CD4-positive, alpha-beta T cell (primary cell): Measurements from ENCODE around the gene GATD1. TPM values are rescaled to one million over a fixed set of nuclear protein-coding genes. Genes with fewer than 3 reads are reported as not detected.

Source experiments
- ATAC-seq: fragments of 200-7000 bp; cut with Tn5 transposase; one replicate; pipeline ENCODE4 v1.10.0; 2022; ENCODE audit warnings: mild to moderate bottlenecking; ENCODE audit not compliant: poor library complexity
- CTCF ChIA-PET: fragments of 350-600 bp; sonication (Branson Sonifier 250); formaldehyde crosslinking; loops from one replicate; lab custom pipeline; 2021; ENCODE audit warnings: antibody characterized with exemption, inconsistent platforms; lab: Charles Lee
- POLR2A ChIA-PET: fragments of 350-600 bp; sonication (Branson Sonifier 250); formaldehyde crosslinking; loops from one replicate; lab custom pipeline; 2021; ENCODE audit warnings: antibody characterized with exemption, inconsistent platforms; lab: Charles Lee
- DNase-seq, 14 experiments: peaks; one replicate each; pipeline ENCODE4 v3.0.0-alpha.2; 2013 to 2020; ENCODE audit warnings: mixed read lengths in 2 of 14
- H3K27ac ChIP-seq, 2 donors: one replicate each; pipeline versions ENCODE4 v1.5.1 to v1.7.0; 2013; ENCODE audit warnings: low read length in 2 of 2, low read depth in 1 of 2, mild to moderate bottlenecking in 1 of 2
- H3K27me3 ChIP-seq, 2 experiments: 1 replicate in 1 of 2; 2 replicates in 1 of 2; pipeline versions ENCODE4 v1.6.1 to v1.7.0; 2013; ENCODE audit warnings: low read length in 2 of 2, control low read depth in 1 of 2, mild to moderate bottlenecking in 1 of 2, moderate library complexity in 1 of 2; ENCODE audit not compliant: insufficient read depth in 2 of 2, control insufficient read depth in 1 of 2
- H3K36me3 ChIP-seq: one replicate; pipeline ENCODE4 v1.6.1; 2013; ENCODE audit warnings: low read length, control low read depth; ENCODE audit not compliant: insufficient read depth
- H3K4me1 ChIP-seq: one replicate; pipeline ENCODE4 v1.6.1; 2013; ENCODE audit warnings: low read length, control low read depth; ENCODE audit not compliant: insufficient read depth
- H3K4me3 ChIP-seq: one replicate; pipeline ENCODE4 v1.5.1; 2013; ENCODE audit warnings: mild to moderate bottlenecking, low read length, moderate library complexity
- H3K9me3 ChIP-seq, 2 experiments: 1 replicate in 1 of 2; 2 replicates in 1 of 2; pipeline versions ENCODE4 v1.6.1 to v1.7.0; 2013; ENCODE audit warnings: low read length in 2 of 2, mild to moderate bottlenecking in 2 of 2, control low read depth in 1 of 2, moderate library complexity in 1 of 2; ENCODE audit not compliant: control insufficient read depth in 1 of 2, insufficient read depth in 1 of 2
- H3K27ac Mint-ChIP-seq: one replicate; pipeline ENCODE4 v1.8.0; 2020; ENCODE audit warnings: mixed read lengths
- H3K27me3 Mint-ChIP-seq: one replicate; pipeline ENCODE4 v1.8.0; 2021; ENCODE audit warnings: mixed read lengths
- H3K36me3 Mint-ChIP-seq: one replicate; pipeline ENCODE4 v1.8.0; 2021; ENCODE audit warnings: low read depth, mixed read lengths
- H3K4me1 Mint-ChIP-seq: one replicate; pipeline ENCODE4 v1.8.0; 2021; ENCODE audit warnings: low read depth, mixed read lengths
- H3K4me3 Mint-ChIP-seq: one replicate; pipeline ENCODE4 v1.8.0; 2020; ENCODE audit warnings: mild to moderate bottlenecking, mixed read lengths
- H3K9me3 Mint-ChIP-seq: one replicate; pipeline ENCODE4 v1.8.0; 2020; ENCODE audit warnings: mixed read lengths
- intact Hi-C, 2 experiments: fragments of 100-400 bp; cut with DNase I in 1 of 2; cut with micrococcal nuclease in 1 of 2; formaldehyde crosslinking; loops; one replicate each; pipeline versions ENCODE4 v1.15.1 to v1.9.0; 2023 to 2025; cut with DNase I, micrococcal nuclease
- total RNA-seq, 174 experiments: library from RNA in 2 of 174; stranded (reverse) in 2 of 174; gene quantifications; one replicate each; pipeline ENCODE4 v1.2.3 and lab custom pipeline; 2021 to 2026
- TF ChIP-seq, protein P1 (sequence below): fragments of 200-600 bp; IDR thresholded peaks from one replicate; pipeline ENCODE4 v1.8.0; 2022; ENCODE audit warnings: antibody characterized with exemption, mild to moderate bottlenecking

The GATD1 gene
- total RNA-seq, 2 experiments from 2014 or later, result 14.7 to 16.1 TPM

DNA sequence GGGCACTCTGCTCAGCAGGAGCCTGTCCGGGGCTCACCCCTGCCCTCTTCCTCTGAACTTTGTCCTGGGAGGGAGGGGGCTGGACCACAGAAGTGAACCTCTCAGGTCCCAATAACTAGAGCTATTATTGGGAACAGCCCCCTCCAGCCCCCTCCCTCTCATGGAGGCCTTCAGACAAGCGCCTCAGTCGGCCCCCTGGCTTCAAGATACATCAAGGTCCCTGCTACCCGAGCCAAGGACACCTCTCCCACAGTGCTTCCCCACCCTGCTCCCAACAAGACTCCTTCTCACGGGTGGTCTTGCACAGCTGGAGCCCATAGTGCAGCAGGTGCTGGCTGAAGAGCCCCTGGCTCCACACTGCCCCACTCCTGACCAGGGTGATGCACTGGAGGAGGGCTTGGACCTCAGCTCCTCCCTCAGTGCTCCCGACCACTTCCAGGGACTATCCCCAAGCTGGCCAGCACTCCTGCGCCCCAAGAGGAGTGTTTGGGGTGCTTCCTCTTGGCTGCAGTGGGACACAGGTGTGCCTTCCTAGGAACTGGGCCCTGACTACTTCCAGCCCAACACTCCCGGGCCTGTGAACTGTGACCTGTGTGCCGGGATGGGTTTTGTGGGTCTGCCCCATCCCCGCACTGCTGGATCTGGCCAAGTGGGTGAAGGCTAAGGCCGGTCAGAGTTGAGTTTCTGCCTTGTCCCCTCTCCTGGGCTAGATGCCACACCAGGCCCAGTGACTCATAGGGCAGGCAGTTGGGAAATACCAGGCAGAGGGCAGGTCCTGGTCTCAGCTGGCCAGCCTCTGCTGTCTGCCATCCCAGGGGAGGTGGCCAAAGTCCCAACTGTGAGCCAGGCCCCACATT lies 43.6 kb upstream of the GATD1 start:
- intact Hi-C loops, result loop anchor here (1.0 kb wide), 2 partner anchors 9 to 21 kb away; partner anchors contain the start of genes POLR2L (in 1 of the 2) and TSPAN4 (in 1 of the 2)
- ChIA-PET CTCF (interaction anchor here (2.0 kb wide), 1 partner anchor 28 kb away, joined by 7 read pairs; no protein-coding TSS in a partner anchor), POLR2A (interaction anchor here (0.5 to 6.1 kb wide), 16 partner anchors 10 to 614 kb away, joined by 3 to 115 read pairs (median 8); partner anchors contain the start of genes BET1L, CD151, CRACR2B and GATD1)
- Mint-ChIP-seq H3K4me1 (peaks cover 11% of the 10 kb centered on the region), H3K4me3 (peak overlapping the region; percentile 97), H3K9me3 (no peaks in the 10 kb centered on the region), H3K27me3 (no peaks in the 10 kb centered on the region), H3K27ac (peak overlapping the region; percentile 92), H3K36me3 (peaks cover 37% of the 10 kb centered on the region)
- no peak overlapping the region for H3K27ac ChIP-seq
- peaks cover 0 to 3% of the 10 kb centered on the region in 2 experiments for H3K27me3 ChIP-seq
- no peak for ATAC-seq
- H3K9me3 ChIP-seq, result peaks cover 0 to 6% of the 10 kb centered on the region in 2 experiments
- peak overlapping the region; percentile 74 for H3K4me3 ChIP-seq
- TF ChIP-seq, protein P1, sequence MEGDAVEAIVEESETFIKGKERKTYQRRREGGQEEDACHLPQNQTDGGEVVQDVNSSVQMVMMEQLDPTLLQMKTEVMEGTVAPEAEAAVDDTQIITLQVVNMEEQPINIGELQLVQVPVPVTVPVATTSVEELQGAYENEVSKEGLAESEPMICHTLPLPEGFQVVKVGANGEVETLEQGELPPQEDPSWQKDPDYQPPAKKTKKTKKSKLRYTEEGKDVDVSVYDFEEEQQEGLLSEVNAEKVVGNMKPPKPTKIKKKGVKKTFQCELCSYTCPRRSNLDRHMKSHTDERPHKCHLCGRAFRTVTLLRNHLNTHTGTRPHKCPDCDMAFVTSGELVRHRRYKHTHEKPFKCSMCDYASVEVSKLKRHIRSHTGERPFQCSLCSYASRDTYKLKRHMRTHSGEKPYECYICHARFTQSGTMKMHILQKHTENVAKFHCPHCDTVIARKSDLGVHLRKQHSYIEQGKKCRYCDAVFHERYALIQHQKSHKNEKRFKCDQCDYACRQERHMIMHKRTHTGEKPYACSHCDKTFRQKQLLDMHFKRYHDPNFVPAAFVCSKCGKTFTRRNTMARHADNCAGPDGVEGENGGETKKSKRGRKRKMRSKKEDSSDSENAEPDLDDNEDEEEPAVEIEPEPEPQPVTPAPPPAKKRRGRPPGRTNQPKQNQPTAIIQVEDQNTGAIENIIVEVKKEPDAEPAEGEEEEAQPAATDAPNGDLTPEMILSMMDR, result no peak
- DNase-seq, result peak in 2 of 14 experiments; percentile 51 to 67
- H3K36me3 ChIP-seq, result peaks cover 34% of the 10 kb centered on the region
- peaks cover 34% of the 10 kb centered on the region for H3K4me1 ChIP-seq

DNA sequence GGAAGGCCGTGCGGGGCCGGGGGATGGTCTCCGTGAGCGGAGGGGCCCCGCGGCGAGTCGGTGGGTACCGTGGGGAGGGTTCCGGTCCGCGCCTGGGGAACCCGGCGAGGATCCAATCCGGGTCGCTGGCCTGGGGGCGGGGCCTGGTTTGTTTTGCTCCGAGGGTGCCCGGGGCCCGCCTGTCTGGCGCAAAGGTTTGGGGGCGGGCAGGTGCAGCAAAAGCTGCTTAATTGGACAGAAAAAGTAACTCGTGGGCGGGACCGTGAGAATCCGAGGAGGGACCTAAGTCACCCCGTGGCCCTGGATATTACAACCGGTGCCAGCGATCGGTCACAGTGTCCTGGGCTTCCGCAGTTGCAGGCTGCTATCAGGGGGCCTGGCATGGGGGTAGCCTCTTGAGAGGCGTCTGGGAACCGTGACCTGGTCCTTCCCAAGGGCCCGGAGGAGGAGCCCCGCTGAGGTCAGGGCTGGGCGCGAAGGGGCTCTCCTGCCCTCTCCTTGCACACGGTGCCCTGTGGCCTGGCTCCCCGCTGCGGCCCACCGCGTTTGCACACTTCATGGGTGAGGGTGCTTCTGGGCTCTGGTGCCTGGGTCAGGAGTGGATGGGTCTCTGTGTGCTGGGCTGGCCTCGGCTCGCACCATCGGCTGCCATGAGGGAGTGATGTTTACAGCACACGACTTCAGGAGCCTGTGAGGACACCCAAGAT lies 42.8 kb upstream of the GATD1 start:
- H3K27me3 Mint-ChIP-seq, result no peaks in the 10 kb centered on the region
- CTCF ChIA-PET, result interaction anchor here (1.1 to 2.0 kb wide), 3 partner anchors 9 to 28 kb away, joined by 4 to 7 read pairs (median 4); no protein-coding TSS in a partner anchor
- H3K4me3 ChIP-seq, result peak overlapping the region; percentile 74

More for the DNA sequence above, 42.8 kb upstream of the GATD1 start:
- peaks cover 34% of the 10 kb centered on the region for H3K4me1 ChIP-seq
- no peaks in the 10 kb centered on the region for H3K27me3 ChIP-seq
- Mint-ChIP-seq H3K4me3 (peak overlapping the region; percentile 97), H3K36me3 (peaks cover 32% of the 10 kb centered on the region), H3K4me1 (peaks cover 11% of the 10 kb centered on the region), H3K9me3 (no peaks in the 10 kb centered on the region), H3K27ac (peak overlapping the region; percentile 92)
- no peaks in the 10 kb centered on the region for H3K9me3 ChIP-seq
- intact Hi-C loops, result loop anchor here (1.0 kb wide), 3 partner anchors 10 to 22 kb away; partner anchors contain the start of genes RPLP2 (in 2 of the 2), POLR2L (in 1 of the 2) and TSPAN4 (in 1 of the 2)
- TF ChIP-seq, protein P1, result no peak
- peak overlapping the region in 1 of 2 donors; percentile 88 for H3K27ac ChIP-seq
- POLR2A ChIA-PET, result interaction anchor here (0.5 to 6.1 kb wide), 20 partner anchors 9 to 613 kb away, joined by 3 to 115 read pairs (median 7); partner anchors contain the start of genes BET1L, CD151, CRACR2B and DEAF1
- H3K36me3 ChIP-seq, result peaks cover 32% of the 10 kb centered on the region
- peak; percentile 92 to 98 (median 96) for DNase-seq
- peak; percentile 78 for ATAC-seq
